AML-193 (cell line): Measurements from ENCODE around the gene ANKFY1.
A peak's percentile ranks its signal among the peaks of the same experiment; 100 is the strongest.

Source experiments
- DNase-seq, 2 experiments: peaks; one replicate each; lab custom pipeline; 2025; lab: John Stamatoyannopoulos, UW

ANKFY1 gene, protein sequence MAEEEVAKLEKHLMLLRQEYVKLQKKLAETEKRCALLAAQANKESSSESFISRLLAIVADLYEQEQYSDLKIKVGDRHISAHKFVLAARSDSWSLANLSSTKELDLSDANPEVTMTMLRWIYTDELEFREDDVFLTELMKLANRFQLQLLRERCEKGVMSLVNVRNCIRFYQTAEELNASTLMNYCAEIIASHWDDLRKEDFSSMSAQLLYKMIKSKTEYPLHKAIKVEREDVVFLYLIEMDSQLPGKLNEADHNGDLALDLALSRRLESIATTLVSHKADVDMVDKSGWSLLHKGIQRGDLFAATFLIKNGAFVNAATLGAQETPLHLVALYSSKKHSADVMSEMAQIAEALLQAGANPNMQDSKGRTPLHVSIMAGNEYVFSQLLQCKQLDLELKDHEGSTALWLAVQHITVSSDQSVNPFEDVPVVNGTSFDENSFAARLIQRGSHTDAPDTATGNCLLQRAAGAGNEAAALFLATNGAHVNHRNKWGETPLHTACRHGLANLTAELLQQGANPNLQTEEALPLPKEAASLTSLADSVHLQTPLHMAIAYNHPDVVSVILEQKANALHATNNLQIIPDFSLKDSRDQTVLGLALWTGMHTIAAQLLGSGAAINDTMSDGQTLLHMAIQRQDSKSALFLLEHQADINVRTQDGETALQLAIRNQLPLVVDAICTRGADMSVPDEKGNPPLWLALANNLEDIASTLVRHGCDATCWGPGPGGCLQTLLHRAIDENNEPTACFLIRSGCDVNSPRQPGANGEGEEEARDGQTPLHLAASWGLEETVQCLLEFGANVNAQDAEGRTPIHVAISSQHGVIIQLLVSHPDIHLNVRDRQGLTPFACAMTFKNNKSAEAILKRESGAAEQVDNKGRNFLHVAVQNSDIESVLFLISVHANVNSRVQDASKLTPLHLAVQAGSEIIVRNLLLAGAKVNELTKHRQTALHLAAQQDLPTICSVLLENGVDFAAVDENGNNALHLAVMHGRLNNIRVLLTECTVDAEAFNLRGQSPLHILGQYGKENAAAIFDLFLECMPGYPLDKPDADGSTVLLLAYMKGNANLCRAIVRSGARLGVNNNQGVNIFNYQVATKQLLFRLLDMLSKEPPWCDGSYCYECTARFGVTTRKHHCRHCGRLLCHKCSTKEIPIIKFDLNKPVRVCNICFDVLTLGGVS

DNA sequence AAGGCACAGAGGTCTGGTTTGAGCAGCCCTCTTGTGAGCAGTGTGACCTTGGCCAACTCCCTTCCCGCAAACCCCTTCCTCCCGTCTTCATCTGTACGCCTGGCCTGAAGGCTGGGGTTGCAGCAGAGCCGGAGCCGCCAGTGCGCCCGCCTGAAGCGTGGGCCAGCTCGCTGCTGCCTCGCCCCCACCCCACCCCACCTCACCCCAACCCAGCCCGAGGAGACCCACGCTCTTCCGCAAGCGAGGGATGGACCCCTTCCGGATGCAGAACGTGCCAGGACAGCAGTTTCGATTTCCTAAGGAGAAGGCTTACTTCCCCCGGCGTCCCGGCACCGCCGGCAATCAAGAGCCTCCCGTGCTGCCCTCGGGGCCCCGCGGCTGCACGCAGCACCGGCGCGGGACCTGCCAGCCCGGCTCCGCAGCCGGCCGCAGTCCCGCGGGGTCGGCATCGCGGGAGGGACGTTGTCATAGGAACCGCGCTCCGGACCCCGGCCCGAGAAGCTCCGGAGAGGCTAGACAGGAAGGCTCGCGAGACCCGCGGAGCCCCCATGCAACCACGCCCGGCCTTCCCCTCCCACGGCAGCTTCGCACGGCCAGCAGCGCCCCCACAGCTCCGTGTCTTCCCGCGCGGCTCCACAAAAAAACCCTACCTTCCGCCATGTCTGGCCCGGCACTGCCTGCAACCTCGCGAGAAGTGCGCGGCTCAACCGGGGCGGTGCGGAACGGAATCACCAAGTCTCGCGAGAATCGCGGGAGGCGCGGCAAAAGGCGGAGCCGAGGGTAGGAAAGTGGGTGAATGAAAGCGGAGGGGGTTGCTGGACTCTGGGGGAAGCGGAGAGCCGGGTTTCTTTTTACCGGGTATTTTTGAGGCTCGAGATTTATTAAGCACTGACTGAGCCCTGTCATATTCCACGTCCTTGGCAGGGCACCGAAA, at the start of gene ANKFY1:
Gene ANKFY1 (minus strand): TSS at position 698 of the 934 bp plus-strand sequence. CDS start 38 bp downstream, at position 660.
- DNase-seq: peak; percentile 59

DNA sequence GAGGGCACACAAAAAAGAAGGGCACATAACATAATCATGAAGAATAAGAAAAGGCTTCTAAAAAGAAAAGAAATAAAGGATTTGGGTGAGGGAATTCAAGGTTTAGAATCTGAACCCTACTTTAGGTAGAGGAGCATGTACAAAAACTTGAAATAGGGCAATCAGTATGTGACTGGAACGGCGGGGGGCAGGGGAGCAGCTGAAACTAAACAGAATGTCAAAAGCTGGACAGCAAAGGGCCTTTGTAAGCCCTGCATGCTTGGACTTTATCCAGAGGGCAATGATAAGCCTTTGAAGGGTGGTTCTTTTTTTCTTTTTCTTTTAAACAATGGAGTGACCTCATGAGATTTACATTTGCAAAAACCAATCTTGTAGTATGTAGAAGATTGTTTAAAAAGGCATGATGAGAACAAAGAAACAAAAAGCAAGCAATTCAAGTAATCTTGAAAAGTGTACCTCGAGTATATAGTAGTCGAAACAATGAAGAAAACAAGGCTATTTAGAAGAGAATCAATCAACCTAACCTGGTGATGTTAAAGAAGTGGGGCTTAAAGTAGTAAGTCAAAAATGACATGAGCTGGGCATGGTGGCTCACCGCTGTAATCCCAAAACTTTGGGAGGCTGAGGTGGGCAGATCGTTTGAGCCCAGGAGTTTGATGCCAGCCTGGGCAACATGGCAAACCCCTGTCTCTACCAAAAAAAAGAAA, 46.7 kb upstream of the ANKFY1 start:
- DNase-seq: no peak

DNA sequence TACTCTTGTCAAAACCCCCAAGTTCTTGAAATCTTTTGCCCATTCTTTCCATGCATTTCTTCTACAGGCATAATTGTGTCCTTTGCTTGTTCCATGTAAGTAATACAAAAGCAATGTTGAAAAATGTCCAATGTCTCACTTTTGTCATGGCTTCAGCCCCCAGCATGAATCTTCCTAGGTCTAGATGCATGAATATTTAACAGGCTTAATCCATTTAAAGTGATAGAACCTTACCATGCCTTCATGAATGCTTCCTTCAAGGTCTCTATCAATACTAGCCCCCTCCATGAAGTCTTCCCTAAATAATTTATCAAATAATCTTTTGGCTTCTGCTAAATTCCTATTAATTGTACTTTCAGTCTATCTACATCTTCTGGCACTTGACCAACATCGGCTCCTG, 46.1 kb upstream of the ANKFY1 start:
- no peak for DNase-seq

DNA sequence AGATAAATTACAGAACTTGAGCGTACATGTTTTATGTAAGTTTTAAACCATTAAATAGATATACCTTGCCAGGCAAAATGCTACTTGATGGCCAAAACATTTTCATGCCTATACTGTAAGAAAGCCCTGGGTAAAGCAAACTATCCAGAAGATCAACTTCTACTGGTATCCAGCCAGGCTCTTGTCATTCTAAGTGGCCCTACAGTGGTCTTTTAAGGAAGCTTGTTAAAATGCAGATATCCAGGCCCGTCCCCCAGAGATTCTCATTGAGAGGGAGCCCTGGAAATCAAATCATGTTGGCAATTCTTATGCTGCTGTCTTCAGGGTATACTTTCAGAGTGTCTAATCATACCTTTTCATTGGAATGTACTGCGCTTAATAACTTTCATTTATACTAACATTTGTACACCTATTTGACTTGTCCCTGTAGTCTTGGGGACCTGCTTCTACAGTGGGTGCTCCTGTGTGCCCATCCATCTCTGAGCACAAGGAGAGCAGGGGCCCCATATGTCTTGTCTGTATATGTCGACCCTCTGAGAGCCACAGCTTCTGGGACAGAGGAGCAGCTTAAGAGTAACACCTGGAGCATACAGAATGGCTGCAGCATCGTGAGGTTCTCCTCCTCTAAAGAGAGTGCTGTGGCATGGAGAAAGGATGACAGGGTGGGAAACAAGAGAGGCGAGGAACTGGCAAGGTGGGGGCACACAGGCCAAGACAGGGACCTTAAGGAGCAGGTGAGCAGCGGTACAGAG, 43.6 kb upstream of the ANKFY1 start:
- DNase-seq: no peak

DNA sequence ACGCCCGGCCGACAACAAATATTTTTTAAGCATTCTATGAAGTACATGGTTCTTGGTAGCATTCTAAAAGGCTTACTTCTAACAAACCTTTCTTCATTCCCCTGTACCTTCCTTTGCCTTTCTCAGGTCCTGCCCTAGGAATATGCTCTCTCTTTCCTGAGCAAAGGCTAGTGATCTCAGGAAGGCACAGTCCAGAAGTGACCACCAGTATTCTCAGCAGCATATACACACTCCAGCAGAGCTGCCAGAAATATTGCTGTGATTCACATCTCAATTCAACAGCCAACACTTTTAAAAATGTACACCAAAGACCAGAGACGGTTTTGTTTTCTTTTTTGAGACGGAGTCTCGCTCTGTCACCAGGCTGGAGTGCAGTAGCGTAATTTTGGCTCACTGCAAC, 41.4 kb upstream of the ANKFY1 start:
- DNase-seq: no peak

DNA sequence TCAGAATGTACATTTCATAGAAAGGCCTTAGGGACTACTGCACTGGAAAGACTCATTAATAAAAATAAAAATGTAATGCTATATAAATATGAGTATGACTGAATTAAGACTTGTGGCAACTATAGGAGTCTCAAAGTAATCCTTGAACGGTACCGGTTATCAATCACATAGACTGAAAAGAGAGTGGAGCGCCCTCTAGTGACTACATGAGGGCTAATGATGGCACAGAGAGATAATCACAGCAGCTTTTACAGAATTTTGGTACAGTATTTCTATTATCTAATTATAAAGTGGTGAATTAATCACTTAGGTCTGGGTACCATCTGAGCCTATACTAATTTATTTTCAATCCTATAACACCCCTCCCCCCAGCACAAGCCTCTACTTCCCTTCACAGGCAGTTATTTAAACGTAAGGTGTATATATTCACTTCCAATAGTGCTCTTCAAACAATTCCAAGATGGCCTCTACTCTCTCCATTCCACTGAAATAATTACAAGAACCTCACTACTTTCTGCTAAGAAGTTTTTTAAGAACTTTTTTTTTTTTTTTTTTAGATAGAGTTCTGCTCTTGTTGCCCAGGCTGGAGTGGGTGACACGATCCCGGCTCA, 40.7 kb upstream of the ANKFY1 start:
- DNase-seq: peak; percentile 26 to 27

DNA sequence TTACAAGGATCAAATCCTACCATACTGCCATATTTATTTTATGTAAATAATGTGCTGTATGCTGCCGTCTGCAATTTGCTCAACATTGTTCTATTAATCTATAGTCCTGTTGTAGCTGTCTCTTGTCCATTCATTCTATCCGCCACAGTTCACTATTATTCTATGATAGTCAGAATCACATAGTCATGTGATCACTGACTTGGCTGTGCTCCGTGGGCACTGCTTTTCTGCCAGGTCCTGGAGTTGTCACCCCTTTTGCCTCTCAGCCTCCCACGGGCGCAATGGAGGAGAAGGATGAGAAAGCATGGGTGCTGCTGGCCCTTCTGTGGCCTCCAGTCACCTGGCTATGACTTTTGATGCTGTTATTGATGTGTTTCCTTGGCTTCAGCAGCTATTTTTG, 37.3 kb upstream of the ANKFY1 start:
- DNase-seq: no peak

DNA sequence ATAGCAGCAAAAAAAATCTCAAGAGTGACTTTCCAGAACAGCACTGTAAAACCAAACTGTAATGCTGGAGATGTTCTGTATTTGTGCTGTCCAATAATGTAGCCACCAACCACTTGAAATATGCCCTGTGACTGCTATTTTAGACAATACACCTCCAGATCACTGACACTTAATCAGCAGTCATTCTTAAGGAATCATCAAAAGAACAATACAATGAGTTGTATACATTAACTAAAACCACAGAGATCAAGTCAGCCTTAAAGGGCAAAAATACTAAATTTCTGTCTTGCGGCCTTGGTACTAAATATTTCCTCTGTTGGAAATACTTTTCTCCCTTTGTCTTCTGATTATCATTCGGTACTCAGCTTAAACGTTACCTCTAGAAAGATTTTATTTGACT, 33.6 kb upstream of the ANKFY1 start:
- DNase-seq: no peak

DNA sequence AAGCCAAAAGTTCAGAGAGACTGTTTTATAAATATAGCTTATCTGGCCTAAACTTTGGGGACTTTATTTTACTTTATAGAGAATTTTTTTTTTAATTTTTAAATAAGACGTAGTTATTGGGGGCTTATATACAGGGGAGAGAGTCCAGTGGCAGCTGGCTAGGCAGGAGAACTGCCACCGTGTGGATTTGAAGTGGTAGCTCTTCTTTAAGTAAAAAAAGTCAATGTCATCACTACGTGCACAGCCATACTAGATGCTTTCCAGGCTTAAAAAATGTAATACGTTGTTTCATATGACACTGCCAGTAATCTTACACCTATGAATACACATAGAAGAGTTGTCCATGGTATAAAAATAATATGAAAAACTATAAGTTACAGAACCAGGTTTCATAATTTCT, 31.9 kb upstream of the ANKFY1 start:
- no peak for DNase-seq

DNA sequence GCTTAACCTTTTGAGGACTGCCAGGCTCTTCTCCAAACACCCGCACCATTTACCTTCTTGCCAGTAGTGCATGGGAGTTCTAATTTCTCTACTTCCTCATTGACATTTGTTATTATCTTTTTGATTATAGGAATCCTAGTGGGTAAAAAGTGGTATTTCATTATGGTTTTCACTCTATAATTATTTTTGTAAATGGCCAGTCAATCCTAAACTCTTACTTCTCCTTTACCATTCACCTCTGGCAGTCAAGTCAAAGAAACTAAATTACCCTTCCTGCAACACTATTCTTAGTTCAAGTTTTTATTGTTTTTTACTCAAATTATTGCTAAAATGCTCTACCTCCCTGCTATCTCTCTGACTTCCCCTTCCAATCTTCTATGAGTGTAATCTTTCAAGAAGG, 29.8 kb upstream of the ANKFY1 start:
- DNase-seq: no peak

DNA sequence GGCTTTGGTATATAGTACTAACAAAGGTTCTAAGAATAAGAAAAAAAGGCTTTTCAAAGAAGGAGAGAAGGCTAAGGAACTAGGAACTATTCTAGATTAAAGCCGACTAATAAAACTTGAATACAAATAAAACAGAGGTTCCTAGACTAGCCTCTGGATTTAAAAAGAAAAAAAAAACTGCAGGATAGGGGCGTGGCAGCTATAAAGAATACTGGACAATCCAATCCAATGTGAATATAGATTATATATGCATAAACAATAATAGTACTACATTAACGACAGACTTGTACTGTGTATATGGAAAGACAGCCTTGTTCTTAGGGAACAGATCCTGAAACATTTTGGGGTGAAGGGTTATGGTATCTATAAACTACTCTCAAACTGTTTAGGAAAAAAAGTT, 23.9 kb upstream of the ANKFY1 start:
- no peak for DNase-seq

DNA sequence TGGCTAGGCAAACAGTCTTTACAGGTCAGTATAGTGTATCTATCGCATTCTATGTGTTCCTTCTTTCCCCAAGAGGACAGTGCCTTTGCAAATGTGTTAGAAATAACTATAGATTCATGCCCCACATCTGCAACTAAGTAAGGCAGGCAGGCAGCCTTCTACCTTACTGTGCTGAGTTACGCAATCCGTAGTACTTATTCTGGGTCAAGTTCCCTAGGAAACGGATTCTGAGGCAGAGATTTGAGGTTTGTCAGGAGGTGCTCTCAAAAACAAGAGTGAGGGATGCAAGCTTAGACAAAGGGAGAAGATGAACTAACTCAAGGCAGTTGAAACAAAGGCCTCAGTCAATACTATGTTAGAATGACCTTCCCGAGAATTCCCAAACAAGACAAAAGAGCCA, 12.7 kb upstream of the ANKFY1 start:
- DNase-seq: no peak

DNA sequence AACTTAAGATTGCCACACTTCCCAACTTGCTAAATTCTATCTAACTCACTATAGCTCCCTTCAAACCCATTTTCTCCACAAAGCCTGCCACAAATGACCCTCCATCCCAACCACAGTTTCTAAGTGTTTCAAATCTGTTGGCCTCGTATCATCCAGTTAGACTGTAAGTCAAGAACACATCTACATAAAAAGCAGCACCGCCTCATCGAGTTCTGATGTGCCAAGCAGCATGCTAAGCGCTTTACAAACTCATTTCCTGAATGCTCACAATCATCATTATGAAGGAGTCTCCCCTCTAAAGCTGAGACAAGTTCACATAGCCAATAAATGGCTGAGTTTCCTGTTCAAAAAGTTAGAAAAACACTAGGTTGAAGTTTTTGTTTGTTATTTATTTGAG, 9.2 kb upstream of the ANKFY1 start:
- DNase-seq: no peak

DNA sequence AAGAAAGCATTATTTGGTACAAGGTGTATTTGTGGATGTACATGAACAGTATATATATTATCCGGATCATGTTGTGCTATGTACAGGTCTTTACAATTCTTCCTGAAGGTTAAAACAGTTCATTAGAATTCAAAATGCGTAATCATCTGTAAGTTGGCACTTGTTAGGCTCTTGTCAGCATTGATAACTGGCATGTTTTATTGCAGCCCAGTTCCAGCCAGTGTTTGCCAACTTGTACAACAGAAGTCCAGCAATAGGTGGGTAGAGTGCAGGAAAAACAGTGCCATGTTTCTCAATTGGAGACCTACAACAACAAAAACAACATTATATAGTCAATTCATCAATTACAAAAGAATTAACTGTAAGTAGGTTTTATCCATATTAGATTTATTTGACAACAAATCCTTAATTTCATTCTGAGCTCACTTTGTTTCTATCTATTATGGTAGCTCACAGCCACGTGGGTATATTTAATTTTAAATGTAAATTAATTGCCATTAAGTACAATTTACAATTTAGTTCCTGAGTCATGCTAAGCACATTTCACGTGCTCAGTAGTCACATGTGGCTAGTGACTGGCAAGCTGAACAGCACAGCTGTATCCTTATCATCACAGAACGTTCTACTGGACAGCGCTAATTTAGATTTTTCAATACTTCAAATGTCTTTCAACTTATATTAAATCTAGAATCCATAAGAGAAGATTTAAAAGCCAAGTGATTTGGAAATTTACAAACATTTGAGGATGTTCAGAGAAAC, 8.6 kb upstream of the ANKFY1 start:
- DNase-seq: no peak

DNA sequence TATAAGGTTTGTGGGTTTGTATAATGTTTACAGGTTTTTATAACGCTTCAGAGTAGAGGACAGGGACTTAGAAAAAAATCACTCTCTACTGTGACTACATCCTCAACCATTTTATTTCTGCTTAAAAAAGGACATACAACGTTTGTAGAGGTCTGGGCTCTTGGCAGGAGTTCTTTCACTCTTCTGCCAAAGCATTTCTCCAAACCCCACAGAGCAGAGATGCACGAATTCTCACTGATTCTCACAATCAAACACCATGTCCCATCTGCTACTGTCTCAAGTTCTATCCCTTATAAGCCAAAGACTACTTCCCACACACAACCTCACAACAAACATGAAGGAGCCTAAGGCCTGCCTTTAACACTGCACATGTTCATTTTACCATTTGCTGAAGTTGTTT, 7.0 kb upstream of the ANKFY1 start:
- no peak for DNase-seq

DNA sequence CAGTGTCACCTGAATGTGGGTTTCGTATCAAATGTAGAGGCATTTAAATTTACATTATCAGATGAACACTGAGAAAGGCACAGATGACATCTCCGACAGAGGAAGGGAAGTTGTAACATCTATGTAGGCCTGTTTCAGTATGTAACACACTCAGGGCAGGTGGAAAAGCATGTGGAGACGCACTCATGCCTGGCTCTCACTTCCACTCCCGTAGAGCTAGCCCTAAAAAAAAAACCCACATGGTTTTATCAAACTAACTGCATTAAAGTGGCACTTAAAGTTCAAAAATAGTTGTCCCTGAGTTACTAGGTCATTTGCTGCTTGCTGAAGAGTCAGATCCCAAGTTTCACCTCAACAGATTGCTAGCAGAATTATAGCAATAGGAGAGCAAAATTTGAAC, 6.1 kb upstream of the ANKFY1 start:
- no peak for DNase-seq

DNA sequence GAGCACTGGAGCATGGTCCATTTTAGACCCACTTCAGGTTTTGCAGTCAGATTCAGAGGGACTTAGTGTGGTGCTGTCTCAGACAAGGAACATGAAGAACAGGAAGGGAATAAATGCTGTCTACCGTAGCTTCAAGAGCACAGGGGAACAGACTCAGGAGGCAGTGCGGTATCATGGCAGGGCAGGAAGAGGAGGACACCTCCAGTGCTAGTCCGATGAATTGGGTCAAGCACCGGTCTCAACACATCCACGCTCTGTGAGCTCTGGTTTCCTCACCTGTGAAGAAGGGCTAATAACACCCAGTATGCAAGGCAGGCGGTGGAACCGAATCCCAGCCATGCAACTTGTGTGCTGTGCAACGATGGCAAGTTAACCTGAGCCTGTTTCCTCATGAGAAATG, 3.6 kb upstream of the ANKFY1 start:
- no peak for DNase-seq

DNA sequence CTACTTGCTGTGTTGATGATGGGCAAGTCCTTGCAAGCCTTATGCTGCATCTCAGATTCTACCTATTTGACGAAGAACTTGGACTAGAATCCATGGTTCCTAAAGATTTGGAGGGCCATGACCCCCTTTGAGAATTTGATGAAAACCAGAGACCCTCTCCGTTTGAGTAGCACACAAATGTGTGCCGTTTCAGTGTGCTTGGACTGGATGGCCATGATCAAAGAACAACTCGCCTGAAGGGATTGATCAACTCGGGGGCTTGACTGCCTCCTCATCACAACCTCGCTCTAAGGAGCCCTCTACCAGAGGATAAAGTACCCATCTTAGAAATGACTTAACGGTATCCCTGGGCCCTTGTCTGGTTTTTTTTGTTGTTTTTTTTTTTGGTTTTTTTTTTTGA, 2.8 kb upstream of the ANKFY1 start:
- DNase-seq: no peak

DNA sequence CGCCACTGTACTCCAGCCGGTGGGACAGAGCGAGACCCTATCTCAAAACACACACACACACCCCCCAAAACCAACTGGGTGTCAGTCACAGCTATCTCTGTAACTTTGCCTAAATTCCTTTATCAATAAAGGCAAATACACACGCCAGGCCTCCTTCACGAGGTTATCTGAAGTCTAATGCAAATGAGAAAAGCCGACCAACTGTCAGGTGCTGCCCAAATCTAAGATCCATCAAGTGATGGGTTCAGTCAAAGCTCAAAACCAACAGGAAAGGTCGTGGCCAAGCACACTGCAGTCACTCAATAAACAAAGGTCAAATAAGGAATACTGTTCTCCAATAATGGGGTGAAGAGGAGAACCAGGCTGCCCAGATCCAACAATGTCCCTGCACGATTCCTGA, 1.1 kb downstream of the ANKFY1 start:
- DNase-seq: no peak
